ENCODE measurements around the gene PFKFB2. TPM values are rescaled to one million over a fixed set of nuclear protein-coding genes. Genes with fewer than 3 reads are reported as not detected.

Gene PFKFB2
- total and polyA plus RNA-seq, 2 donors (not counting 1 experiment from before 2014, with no cell fraction given), result 6.5 to 18.2 TPM

- Histone ChIP-seq H3K36me3 (replicated peaks in 1 of 2; ENCODE audit: control extremely low read depth in 1 of 2, control insufficient read depth in 1 of 2, extremely low read depth in 1 of 2, insufficient read depth in 2 of 2, low read length in 1 of 2) (peaks cover 3 to 12% of the 10 kb centered on the region in 2 experiments), H3K4me2 (replicated peaks; ENCODE audit: low read depth, low read length, poor library complexity, severe bottlenecking) (no peak overlapping the region), H3K4me3 (ENCODE audit: control extremely low read depth in 1 of 5, extremely low read depth in 1 of 5, insufficient read depth in 1 of 5, low read depth in 2 of 5, low read length in 4 of 5) (no peak overlapping the region), H3K9ac (ENCODE audit: low read length) (no peak overlapping the region), H3K79me2 (ENCODE audit: control insufficient read depth, insufficient read depth, low read length) (no peaks in the 10 kb centered on the region), H4K20me1 (ENCODE audit: control insufficient read depth, insufficient read depth, low read length, poor library complexity, severe bottlenecking) (no peaks in the 10 kb centered on the region), H3K27ac (ENCODE audit: low read length in 2 of 2) (no peak overlapping the region), H3K27me3 (replicated peaks in 1 of 4; ENCODE audit: control extremely low read depth in 1 of 4, control insufficient read depth in 3 of 4, insufficient read depth in 4 of 4, low read length in 3 of 4) (no peaks in the 10 kb centered on the region), H3K9me3 (ENCODE audit: control extremely low read depth in 1 of 3, control insufficient read depth in 2 of 3, insufficient read depth in 1 of 3, low read length in 2 of 3) (no peaks in the 10 kb centered on the region), H2AFZ (ENCODE audit: insufficient read depth, low read depth, low read length, poor library complexity, severe bottlenecking) (no peak overlapping the region), H3K4me1 (ENCODE audit: control insufficient read depth in 2 of 2, insufficient read depth in 2 of 2, low read length in 2 of 2) (peaks cover under 1% of the 10 kb centered on the region in 2 donors)
- Mint-ChIP-seq H3K9me3 (ENCODE audit: insufficient read depth) (no peaks in the 10 kb centered on the region), H3K4me1 (peaks cover 2% of the 10 kb centered on the region), H3K4me3 (no peak overlapping the region), H3K27me3 (no peaks in the 10 kb centered on the region), H3K27ac (no peak overlapping the region)
- no peak for DNase-seq
- ATAC-seq (ENCODE audit: low read depth), result no peak
- CTCF ChIA-PET, result interaction anchor here (0.9 to 4.7 kb wide), 13 partner anchors 8 to 423 kb away, joined by 3 to 54 read pairs (median 6); partner anchors contain the start of genes PFKFB2 and YOD1
- 88% methylated on average over 3 of the region's 5 CpGs for WGBS (ENCODE audit: insufficient coverage)
- POLR2A ChIA-PET, result no interaction called here
- intact Hi-C loops (cut with micrococcal nuclease), result loop anchor here (5.0 kb wide), 1 partner anchor 69 kb away; no protein-coding TSS in a partner anchor
- TF ChIP-seq EZH2 (IDR thresholded peaks at IDR 0.05; ENCODE audit: borderline replicate concordance, insufficient read depth, low read depth, low read length, poor library complexity, severe bottlenecking) (no peak), CTCF (IDR thresholded peaks at IDR 0.05) (no peak)
Measured at GRCh38 chr1:207076181-207076955, 23.3 kb downstream of the PFKFB2 start.

- Mint-ChIP-seq H3K4me1 (peaks cover 1% of the 10 kb centered on the region), H3K4me3 (no peak overlapping the region), H3K27ac (no peak overlapping the region), H3K27me3 (no peaks in the 10 kb centered on the region), H3K9me3 (ENCODE audit: insufficient read depth) (no peaks in the 10 kb centered on the region)
- Histone ChIP-seq H3K9me3 (ENCODE audit: control extremely low read depth in 1 of 3, control insufficient read depth in 2 of 3, insufficient read depth in 1 of 3, low read length in 2 of 3) (no peaks in the 10 kb centered on the region), H3K4me3 (ENCODE audit: control extremely low read depth in 1 of 5, extremely low read depth in 1 of 5, insufficient read depth in 1 of 5, low read depth in 2 of 5, low read length in 4 of 5) (no peak overlapping the region), H3K9ac (ENCODE audit: low read length) (no peak overlapping the region), H2AFZ (ENCODE audit: insufficient read depth, low read depth, low read length, poor library complexity, severe bottlenecking) (no peak overlapping the region), H3K79me2 (ENCODE audit: control insufficient read depth, insufficient read depth, low read length) (no peaks in the 10 kb centered on the region), H3K4me1 (ENCODE audit: control insufficient read depth in 2 of 2, insufficient read depth in 2 of 2, low read length in 2 of 2) (no peaks in the 10 kb centered on the region), H3K27ac (ENCODE audit: low read length in 2 of 2) (no peak overlapping the region), H4K20me1 (ENCODE audit: control insufficient read depth, insufficient read depth, low read length, poor library complexity, severe bottlenecking) (no peaks in the 10 kb centered on the region), H3K27me3 (replicated peaks in 1 of 4; ENCODE audit: control extremely low read depth in 1 of 4, control insufficient read depth in 3 of 4, insufficient read depth in 4 of 4, low read length in 3 of 4) (no peaks in the 10 kb centered on the region), H3K36me3 (replicated peaks in 1 of 2; ENCODE audit: control extremely low read depth in 1 of 2, control insufficient read depth in 1 of 2, extremely low read depth in 1 of 2, insufficient read depth in 2 of 2, low read length in 1 of 2) (peaks cover 3 to 10% of the 10 kb centered on the region in 2 experiments), H3K4me2 (replicated peaks; ENCODE audit: low read depth, low read length, poor library complexity, severe bottlenecking) (no peak overlapping the region)
- ChIA-PET POLR2A (no interaction called here), CTCF (interaction anchor here (0.9 to 4.7 kb wide), 8 partner anchors 23 to 423 kb away, joined by 3 to 54 read pairs (median 5); partner anchors contain the start of genes PFKFB2 and YOD1)
- intact Hi-C loops (cut with micrococcal nuclease), result loop anchor here (1.0 to 5.0 kb wide), 2 partner anchors 27 to 70 kb away; no protein-coding TSS in a partner anchor
- TF ChIP-seq CTCF (IDR thresholded peaks at IDR 0.05), result no peak
- no peak for TF ChIP-seq EZH2 (IDR thresholded peaks at IDR 0.05; ENCODE audit: borderline replicate concordance, insufficient read depth, low read depth, low read length, poor library complexity, severe bottlenecking)
- WGBS (ENCODE audit: insufficient coverage), result no CpG with 5 or more reads among the region's 1 CpG
- no peak for ATAC-seq (ENCODE audit: low read depth)
- DNase-seq, result no peak
Measured at GRCh38 chr1:207077012-207077411, 23.9 kb downstream of the PFKFB2 start.

Measured in B cell (primary cell).